MM.1S (cell line): Measurements from ENCODE around the gene NOTUM.
"Not testable (repeated sequence)": the region's sequence is repeated elsewhere in the genome, so short reads cannot be mapped to it uniquely, and the experiment has no call there.

Experiments used
- DNase-seq: peaks from one replicate; pipeline ENCODE4 v3.0.0-alpha.2; 2015
- H2AFZ ChIP-seq: fragments of 300-600 bp; sonication (generic); 2 replicates; pipeline ENCODE4 v1.6.0; 2016; ENCODE audit warnings: antibody characterized with exemption, low read length
- H3F3A ChIP-seq: fragments of 300-600 bp; sonication (generic); 2 replicates; pipeline ENCODE4 v1.6.1; 2016; ENCODE audit warnings: mild to moderate bottlenecking, antibody characterized with exemption, low read length, moderate library complexity, mixed read lengths; ENCODE audit not compliant: insufficient read depth
- H3K27ac ChIP-seq: fragments of 300-600 bp; sonication (generic); 2 replicates; pipeline ENCODE4 v1.5.1; 2016; ENCODE audit warnings: mild to moderate bottlenecking, low read length
- H3K27me3 ChIP-seq: fragments of 300-600 bp; sonication (generic); replicated peaks from 2 replicates; pipeline ENCODE4 v1.6.0; 2016; ENCODE audit warnings: low read length; ENCODE audit not compliant: insufficient read depth
- H3K36me3 ChIP-seq: fragments of 300-600 bp; sonication (generic); replicated peaks from 2 replicates; pipeline ENCODE4 v1.6.1; 2016; ENCODE audit warnings: mild to moderate bottlenecking, low read length, mixed read lengths; ENCODE audit not compliant: insufficient read depth
- H3K4me1 ChIP-seq: fragments of 300-600 bp; sonication (generic); 2 replicates; pipeline ENCODE4 v1.6.1; 2016; ENCODE audit warnings: low read length, mixed read lengths
- H3K4me2 ChIP-seq: fragments of 300-600 bp; sonication (generic); 2 replicates; pipeline ENCODE4 v1.6.0; 2016; ENCODE audit warnings: low read depth, low read length
- H3K4me3 ChIP-seq: fragments of 300-600 bp; sonication (generic); 2 replicates; pipeline ENCODE4 v1.5.1; 2016; ENCODE audit warnings: low read length, mixed read lengths
- H3K79me2 ChIP-seq: fragments of 300-600 bp; sonication (generic); 2 replicates; pipeline ENCODE4 v1.6.1; 2016; ENCODE audit warnings: mixed run types, low read length, mixed read lengths
- H3K9ac ChIP-seq: fragments of 300-600 bp; sonication (generic); 2 replicates; pipeline ENCODE4 v1.6.1; 2016; ENCODE audit warnings: low read length, mixed read lengths
- H3K9me2 ChIP-seq: fragments of 300-600 bp; sonication (generic); replicated peaks from 2 replicates; pipeline ENCODE4 v1.6.1; 2016; ENCODE audit warnings: mild to moderate bottlenecking, low read length, mixed read lengths; ENCODE audit not compliant: insufficient read depth
- H3K9me3 ChIP-seq: fragments of 300-600 bp; sonication (generic); replicated peaks from 2 replicates; pipeline ENCODE4 v1.6.1; 2016; ENCODE audit warnings: mild to moderate bottlenecking, low read length, mixed read lengths; ENCODE audit not compliant: insufficient read depth
- H4K20me1 ChIP-seq: fragments of 300-600 bp; sonication (generic); 2 replicates; pipeline ENCODE4 v1.6.1; 2016; ENCODE audit warnings: mild to moderate bottlenecking, low read length, moderate library complexity, mixed read lengths; ENCODE audit not compliant: insufficient read depth
- CTCF ChIP-seq: fragments of 300-600 bp; sonication (generic); IDR thresholded peaks from 2 replicates; pipeline ENCODE4 v1.5.1; 2016; ENCODE audit warnings: antibody characterized with exemption, low read length, mixed read lengths
- EZH2 ChIP-seq: fragments of 300-600 bp; sonication (generic); optimal IDR thresholded peaks from 2 replicates; pipeline ENCODE3; 2017; ENCODE audit warnings: low read depth, mild to moderate bottlenecking, antibody characterized with exemption, low read length, mixed read lengths
- EZH2phosphoT487 ChIP-seq: fragments of 300-600 bp; sonication (generic); IDR thresholded peaks from 2 replicates; pipeline ENCODE4 v1.6.1; 2018; ENCODE audit warnings: antibody characterized with exemption, low read length

The NOTUM gene

DNA sequence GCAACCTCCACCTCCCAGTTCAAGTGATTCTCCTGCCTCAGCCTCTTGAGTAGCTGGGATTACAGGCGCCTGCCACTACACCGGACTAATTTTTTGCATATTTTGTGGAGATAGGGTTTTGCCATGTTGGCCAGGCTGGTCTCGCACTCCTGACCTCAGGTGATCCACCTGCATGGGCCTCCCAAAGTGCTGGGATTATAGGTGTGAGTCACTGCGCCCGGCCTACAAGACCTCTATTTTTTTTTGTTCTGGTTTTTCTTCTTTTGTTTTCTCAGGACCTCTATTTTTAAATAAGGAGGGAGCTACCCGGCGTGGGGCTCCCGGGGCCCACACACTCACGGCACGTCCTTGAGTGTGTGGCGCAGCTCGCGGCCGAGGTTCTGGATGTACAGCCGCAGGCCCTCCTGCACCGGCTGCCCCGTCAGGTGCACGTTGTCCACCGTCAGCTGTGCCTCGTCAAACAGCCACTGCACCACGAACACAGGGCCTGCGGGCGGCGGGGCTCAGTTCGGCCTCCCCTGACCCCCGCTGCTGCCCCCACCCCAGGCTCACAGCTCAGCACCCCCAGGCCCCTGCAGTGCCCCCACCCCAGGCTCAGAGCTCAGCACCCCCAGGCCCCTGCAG is 5.8 kb downstream of the NOTUM start:
- Histone ChIP-seq H2AFZ (no peak overlapping the region), H4K20me1 (no peaks in the 10 kb centered on the region), H3K27me3 (peaks cover 58% of the 10 kb centered on the region), H3K9me3 (no peaks in the 10 kb centered on the region), H3K9ac (no peak overlapping the region), H3K36me3 (no peaks in the 10 kb centered on the region), H3F3A (no peaks in the 10 kb centered on the region), H3K4me1 (no peaks in the 10 kb centered on the region), H3K79me2 (no peaks in the 10 kb centered on the region), H3K4me3 (no peak overlapping the region), H3K9me2 (no peaks in the 10 kb centered on the region), H3K4me2 (no peak overlapping the region), H3K27ac (no peak overlapping the region)
- TF ChIP-seq EZH2 (no peak), EZH2phosphoT487 (no peak), CTCF (no peak)
- DNase-seq, result no peak

- Histone ChIP-seq H3K27me3 (peaks cover 55% of the 10 kb centered on the region), H3K79me2 (no peaks in the 10 kb centered on the region), H3K4me2 (no peak overlapping the region), H3K9me3 (no peaks in the 10 kb centered on the region), H3K36me3 (no peaks in the 10 kb centered on the region), H3K4me3 (no peak overlapping the region), H3K27ac (no peak overlapping the region), H3F3A (no peaks in the 10 kb centered on the region), H3K4me1 (no peaks in the 10 kb centered on the region), H4K20me1 (no peaks in the 10 kb centered on the region), H2AFZ (no peak overlapping the region), H3K9me2 (no peaks in the 10 kb centered on the region), H3K9ac (no peak overlapping the region)
- no peak for TF ChIP-seq EZH2
- no peak for TF ChIP-seq CTCF
- no peak for TF ChIP-seq EZH2phosphoT487
- no peak for DNase-seq
Measured at GRCh38 chr17:81954131-81955057, 6.6 kb downstream of the NOTUM start.

DNA sequence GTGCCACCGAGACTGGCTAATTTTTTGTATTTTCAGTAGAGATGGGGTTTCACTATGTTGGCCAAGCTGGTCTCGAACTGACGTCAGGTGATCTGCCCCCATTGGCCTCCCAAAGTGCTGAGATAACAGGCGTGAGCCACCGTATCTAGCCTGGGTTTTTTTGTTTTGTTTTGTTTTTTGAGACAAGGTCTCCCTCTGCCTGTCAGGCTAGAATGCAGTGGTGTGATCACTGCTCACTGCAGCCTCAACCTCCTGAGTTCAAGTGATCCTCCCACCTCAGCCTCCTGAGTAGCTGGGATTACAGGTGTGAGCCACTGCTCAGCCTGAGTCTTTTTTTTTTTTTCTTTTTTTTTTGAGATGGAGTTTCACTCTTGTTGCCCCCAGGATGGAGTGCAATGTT is 7.5 kb downstream of the NOTUM start:
- not testable (repeated sequence) for H3K4me3 ChIP-seq, H3K36me3 ChIP-seq, H3K27ac ChIP-seq, H3K4me2 ChIP-seq, H3K79me2 ChIP-seq, H3K4me1 ChIP-seq, H3K9me3 ChIP-seq, DNase-seq, H3K9ac ChIP-seq, H4K20me1 ChIP-seq, H2AFZ ChIP-seq, H3F3A ChIP-seq, H3K9me2 ChIP-seq
- H3K27me3 ChIP-seq, result peaks cover 45% of the 10 kb centered on the region
- TF ChIP-seq CTCF, result peak; percentile 9; the same call in 1 of the 2 replicates
